ENCODE results near the gene B4GALNT1.

B4GALNT1 gene

DNA sequence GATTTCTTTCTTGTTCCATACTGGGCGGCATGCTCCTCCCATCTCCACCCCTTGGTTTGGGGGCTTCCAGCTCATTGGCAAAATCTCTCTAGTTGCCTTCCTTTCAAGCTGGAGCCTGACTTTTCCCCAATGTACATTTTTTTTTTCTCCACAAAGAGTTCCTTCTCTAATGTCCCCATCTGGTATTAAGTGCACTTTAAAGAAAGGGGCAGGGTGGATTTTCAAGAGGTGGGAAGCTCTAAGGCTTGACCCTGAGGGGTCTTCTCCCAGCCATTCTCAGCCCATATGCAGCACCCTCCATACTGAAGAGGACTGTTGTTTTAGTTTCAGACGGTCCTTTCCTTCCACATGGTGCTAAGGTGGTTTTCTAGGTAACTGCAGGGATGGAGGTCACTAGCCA, 47.8 kb downstream of the B4GALNT1 start:
- DNase-seq (ENCODE audit: low read depth) = no peak

- no peak for DNase-seq (ENCODE audit: low read depth)
These were observed 48.3 kb downstream of the B4GALNT1 start for GRCh38 chr12:57584690-57585089.

GRCh38 chr12:57584050-57584449, 49.0 kb downstream of the B4GALNT1 start:
- DNase-seq (ENCODE audit: low read depth) = no peak

DNA sequence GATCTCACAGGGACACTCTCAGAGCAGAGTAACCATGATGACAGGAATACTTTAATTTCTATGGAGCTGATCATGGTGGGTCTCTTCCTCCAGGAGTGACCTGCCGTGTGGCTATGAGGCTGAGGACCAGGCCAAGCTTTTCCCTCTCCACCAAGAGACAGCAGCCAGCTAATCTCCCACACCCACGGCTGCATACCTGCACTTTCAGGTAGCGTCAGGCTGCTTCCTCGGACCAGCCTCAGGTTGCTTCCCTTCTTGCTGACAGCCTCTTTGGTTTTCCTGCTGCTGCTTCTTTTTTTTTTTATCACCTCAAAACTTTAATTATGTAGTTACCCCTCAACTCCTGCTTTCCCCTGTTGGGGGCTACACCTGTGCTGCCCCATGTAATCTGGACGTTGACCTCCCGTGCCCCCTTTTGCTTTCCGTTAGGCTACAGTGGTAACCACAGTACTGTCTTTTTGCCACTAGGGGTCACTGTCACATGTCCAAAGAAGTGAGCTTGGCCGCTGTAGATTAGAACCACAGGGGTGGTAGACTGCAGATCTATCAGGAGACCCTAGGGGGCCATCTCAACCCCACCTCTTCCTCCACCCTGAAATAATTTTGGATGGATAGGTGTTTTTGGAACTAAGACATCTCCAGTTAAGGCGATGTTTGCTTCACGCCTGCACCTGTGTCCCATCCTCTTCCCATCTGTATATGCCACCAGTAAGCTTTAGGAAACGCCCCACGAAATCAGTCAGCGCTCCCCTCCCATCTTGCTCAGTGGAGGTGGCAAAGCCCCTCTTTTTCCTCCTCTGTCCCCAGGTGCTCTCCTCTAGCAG, 49.8 kb downstream of the B4GALNT1 start:
- peak; percentile 52 for DNase-seq (ENCODE audit: low read depth)

GRCh38 chr12:57582440-57582839, 50.6 kb downstream of the B4GALNT1 start:
- no peak for DNase-seq (ENCODE audit: low read depth)

- no peak for DNase-seq (ENCODE audit: low read depth)
These were observed 51.2 kb downstream of the B4GALNT1 start for GRCh38 chr12:57581802-57582201.

- no peak for DNase-seq (ENCODE audit: low read depth)
These were observed 52.6 kb downstream of the B4GALNT1 start for GRCh38 chr12:57580466-57580795.

DNA sequence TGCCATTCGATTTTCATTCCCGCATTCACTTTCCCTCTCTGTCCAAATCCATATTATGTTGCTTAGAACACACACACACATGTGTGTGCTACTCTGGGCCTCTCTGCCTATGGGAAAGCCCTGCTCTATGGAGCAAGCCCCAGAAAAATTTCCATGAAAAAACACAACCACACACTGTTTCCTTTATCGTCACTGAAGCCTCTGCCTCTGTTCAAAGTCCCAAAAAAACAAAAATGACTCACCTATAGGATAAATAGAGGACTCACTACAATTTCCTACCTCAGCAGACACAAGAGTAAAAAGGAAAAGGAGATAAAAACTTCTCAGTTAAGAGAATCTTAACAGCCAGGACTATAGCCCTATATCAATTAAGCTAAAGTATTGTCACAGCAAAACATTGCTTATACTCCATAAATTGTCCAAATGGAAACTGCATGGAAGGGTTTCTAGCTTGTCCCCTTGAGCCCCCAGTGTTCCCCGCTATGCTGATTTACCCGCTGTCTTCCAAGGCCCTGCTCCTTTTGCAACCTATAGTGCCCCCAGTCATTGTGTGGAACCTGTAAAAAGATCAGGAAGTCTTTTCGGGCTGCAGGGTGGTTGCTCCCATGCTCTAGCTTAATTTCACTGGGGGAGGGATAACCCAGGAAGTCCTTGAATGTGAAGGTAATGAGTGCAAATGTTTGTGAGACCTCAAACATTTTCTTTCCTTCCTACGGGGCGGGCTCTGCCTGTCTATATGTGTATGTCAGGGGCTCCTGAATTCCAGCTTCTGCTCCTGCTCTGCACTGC, 53.1 kb downstream of the B4GALNT1 start:
- no peak for DNase-seq (ENCODE audit: low read depth)

DNA sequence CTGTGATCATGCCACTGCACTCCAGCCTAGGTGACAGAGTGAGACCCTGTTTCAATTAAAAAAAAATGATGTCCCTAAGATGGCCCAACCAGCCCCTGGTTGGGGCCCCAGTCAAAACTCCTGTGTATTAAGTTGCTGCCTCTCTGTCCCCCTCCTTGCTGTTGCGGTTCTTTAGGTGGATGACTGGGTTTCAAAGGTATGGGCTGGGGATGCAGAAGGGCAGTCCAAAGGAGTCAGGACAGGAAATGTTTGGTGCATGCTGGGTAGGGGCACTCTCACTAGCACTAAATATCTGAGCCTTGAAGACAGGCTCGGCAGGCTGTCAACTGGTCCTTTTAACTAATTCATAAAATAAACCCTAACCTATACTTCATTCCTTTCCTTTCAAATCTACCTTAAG, 54.0 kb downstream of the B4GALNT1 start:
- no peak for DNase-seq (ENCODE audit: low read depth)

- no peak for DNase-seq (ENCODE audit: low read depth)
These were observed 54.8 kb downstream of the B4GALNT1 start for GRCh38 chr12:57577981-57578758.

DNA sequence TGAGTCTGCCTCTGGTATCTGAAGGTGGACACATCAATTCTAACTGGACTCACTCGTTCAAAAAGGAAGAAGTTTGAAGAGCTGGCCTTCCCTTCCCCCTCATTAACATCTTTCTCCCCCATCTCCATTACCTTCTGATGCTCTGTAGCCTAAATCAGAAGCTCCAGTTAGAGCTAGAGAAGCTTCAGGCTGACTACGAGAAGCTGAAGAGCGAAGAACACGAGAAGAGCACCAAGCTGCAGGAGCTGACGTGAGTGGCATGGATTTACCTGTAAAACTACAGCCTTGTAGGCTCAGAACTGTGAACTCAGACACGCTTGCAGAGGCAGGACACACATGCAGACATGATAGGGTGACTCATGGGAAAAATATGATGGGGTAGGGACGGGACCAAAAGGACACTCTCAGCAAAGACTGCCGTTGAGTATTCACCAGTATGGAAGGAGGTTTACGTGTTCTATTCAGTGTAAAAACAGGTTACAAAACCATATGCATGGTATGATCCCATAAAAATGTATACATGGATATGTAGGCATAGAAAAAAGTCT, 56.3 kb downstream of the B4GALNT1 start:
- DNase-seq (ENCODE audit: low read depth) = no peak

Data from GM04504 (cell line).